HG03439 (cell line): ENCODE results near the gene ADD1.
"Not testable (repeated sequence)": the region's sequence is repeated elsewhere in the genome, so short reads cannot be mapped to it uniquely, and the experiment has no call there.

Source experiments
- ATAC-seq: cut with Tn5 transposase; IDR thresholded peaks from one replicate; pipeline ENCODE4 v1.9.1; 2021; ENCODE audit warnings: mild to moderate bottlenecking, moderate library complexity; ENCODE audit not compliant: unreplicated experiment

Gene ADD1

DNA sequence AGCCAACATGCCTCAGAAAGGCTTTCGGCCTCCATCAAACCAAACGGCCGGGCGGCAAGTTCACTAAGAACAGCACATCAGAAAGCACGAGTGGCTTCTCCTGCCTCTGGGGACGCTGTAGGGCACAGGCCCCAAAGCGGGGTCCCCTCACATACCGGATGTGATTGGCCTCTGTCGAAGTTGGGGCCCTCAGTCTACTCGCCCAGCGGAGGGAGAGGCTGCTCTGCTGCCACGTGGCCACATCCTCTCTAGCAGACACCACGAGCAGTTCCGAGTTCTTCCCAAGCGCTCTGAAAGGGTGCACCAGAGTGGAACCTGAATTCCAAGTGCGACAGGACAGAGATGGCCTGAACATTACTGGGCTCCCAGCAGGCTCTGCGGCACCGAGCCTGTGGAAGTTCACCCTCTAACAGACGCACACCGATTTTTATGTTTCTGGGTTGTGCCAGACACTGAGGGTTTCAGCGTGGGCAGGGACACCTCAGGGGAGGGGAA is 98.4 kb downstream of the ADD1 start:
- ATAC-seq = no peak

DNA sequence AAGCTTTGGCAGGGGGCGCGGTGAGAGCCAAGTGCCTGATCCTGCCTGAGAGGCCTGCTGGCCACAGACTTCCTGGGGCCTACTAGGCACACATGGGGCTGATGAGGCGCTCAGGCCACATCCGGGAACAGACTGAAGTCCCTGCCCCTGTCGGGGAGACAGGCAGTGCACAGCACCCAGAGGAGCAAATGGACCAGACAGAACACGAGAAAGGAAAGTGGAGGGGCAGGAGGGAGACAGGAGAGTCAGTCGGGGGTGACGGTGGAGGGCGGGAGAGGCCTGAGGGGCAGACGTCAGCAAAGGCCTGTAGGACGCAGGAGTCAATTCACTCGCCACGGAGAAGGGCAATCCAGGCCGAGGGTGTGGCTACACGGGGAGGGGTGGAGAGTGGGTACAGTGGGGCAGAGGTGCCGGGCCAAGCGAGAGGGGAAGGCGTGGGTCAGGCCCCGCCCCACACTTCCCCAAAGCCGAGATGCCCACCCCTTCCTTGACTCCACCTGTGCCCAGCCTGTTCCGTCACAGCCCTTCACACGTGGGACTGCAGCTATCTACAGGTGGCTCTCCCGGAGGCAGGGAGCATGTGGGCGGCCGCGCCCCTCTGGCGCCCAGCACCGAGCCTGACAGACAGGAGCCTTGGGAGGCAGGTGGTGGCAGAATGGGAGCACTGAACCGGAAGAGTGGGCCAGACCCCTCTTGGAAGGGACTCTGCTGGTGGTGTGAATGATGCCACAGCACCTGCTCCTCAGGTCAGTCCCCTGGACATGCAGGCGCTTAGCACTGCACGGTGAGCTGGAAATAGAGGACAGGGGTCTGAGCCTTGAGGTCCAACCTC is 99.1 kb downstream of the ADD1 start:
- ATAC-seq = no peak

DNA sequence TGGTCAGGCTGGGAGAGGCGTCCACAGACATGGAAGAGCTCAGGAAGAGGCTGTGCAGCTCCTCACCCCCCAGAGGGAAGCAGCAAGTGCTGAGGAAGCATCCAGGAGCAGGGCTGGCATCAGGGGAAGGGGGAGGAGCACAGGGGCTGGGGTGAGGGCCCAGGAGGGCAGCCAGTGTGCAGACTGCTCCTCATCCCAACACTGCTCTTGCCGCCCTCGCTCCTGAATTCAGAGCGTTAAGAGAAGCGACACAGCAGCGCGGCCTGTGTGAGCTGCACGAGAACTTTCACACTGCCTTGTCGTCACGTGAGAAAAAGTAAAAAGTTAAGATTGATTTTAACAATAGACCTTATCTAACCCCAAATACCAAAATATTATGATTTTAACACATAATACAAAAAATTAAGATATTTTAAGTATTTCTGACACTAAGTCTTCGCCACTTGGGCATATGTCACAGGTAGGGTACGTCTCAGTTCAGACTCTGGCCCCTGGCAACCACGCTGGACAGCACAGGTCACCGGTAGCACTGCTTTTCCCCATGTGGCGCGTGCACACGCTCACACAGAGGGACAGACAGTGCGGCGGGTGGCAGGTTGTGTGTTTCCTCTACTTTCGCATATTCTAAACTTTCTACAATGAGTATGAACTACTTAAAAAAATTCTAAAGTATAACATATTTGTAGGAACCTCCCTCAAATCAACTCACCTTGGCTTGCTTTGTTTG is 99.9 kb downstream of the ADD1 start:
- ATAC-seq = no peak

DNA sequence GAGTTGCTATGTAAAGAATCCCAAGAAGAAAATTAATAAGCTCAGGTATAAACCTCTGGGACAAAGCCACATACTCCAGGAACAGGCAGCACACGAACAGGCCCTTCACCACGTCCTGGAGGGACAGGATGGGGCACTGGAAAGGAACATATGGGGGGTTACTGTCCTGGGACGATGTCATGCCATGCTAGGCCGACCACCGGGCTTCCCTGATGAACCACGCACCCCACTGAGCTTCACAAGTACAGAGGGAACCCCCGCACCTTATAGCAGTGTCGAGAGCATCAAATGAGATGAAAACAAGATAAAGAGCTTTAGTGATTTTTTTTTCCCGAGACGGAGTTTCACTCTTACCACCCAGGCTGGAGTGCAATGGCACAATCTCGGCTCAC is 100.4 kb downstream of the ADD1 start:
- no peak for ATAC-seq

DNA sequence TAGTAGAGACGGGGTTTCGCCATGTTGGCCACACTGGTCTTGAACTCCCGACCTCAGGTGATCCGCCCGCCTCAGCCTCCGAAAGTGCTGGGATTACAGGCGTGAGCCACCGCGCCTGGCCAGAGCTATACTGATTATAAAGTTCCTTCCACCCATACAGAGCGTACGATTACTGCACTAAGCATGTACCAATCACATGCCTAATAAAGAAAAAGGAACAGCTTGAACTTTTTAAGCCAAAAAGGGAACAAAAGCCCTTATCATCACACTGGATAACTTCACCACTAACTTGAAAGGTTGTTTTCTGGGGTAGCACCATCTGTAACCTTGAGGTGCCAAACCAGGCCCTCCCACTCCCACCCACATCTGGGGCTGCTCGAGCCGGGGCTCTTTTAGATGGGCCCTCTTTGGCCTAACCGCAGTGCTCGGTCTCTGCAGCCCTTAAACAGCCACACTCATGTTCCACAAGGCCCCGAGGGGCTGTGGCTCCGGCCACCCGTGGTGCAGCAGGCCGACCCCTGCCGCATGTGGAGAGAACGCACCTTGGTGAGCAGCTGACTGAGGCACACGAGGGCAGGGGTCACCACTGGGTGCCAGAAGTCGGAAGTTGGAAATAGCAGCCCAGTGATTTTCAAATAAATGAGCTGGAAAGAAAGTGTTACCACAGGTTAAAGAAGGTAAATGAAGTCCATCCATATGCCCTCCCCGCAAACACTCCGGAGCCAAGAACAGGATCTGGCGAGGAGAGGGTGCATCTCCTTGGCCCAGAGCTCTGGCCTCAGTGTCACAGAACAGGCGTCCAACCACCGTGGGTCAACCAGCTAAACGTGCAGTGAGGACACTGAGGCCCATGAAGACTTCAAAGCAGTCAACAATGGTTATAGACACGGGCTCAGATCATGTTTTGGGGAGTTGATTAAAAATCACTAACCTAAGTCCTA is 101.2 kb downstream of the ADD1 start:
- no peak for ATAC-seq

DNA sequence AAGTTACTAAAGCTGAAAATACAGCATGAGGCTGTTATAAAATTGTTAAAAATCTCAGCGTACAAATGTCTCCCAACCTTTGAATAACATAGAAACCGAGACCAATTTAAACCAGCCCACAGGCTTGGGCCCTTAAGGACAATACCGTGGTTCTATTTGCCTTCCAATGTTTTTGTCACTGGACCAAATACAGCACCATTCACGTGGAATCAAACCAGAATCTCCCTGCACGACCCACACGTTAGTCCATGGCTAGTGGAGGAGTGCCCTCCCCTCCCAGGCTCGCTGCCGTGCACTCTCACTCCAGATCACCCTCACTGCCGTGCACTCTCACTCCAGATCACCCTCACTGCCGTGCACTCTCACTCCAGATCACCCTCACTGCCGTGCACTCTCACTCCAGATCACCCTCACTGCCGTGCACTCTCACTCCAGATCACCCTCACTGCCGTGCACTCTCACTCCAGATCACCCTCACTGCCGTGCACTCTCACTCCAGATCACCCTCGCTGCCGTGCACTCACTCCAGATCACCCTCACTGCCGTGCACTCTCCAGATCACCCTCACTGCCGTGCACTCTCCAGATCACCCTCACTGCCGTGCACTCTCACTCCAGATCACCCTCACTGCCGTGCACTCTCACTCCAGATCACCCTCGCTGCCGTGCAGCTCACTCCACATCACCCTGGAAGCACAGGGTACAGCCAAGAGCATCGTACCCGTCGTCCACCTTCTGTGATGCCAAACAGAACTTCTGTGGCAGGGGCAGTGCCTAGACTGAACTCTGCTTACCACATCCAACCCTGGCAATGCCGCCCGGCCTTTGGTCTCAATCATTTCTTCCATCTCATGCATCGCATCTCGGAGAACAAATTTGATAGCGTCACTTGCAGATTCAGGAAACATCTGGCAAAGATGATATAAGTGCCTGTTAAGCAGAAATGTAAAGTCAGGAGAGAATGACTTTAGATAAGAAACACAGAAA is 102.3 kb downstream of the ADD1 start:
- ATAC-seq = not testable (repeated sequence)

DNA sequence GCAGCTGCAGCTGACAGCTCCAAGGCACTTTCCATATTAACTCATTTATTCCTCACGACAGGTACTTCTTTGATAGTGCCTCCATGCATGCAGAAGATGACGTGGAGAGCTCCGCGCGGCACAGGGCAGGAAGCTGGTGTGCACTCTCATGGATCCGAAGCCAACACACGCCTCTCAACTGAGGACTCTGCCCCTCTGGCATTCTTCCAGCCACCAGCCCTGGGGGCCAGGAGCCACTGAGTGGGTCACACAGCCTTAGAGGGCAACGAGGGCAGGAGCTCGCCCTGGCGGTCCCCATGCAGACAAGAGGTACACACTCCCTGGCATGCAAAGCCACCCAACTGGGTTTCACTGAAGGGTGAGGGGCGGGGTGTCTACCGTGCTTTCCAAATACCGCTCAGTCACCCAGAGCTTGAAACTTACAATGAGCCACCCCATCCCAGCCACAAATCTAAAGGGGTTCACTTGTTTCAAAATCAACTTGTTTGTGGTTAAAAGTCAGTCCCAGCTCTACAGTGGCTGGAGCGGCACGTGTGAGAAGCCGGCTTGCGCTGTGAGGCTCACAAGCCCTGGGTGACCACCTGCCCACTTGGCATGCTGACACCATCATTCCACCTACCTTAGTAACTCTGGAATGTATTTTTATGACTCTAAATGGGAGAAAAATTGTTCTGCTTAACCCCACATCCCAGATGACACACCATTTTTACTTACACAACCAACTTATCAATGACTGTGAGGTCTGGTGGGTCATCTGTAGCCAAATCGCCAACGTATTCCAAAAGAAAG is 103.4 kb downstream of the ADD1 start:
- ATAC-seq = no peak

DNA sequence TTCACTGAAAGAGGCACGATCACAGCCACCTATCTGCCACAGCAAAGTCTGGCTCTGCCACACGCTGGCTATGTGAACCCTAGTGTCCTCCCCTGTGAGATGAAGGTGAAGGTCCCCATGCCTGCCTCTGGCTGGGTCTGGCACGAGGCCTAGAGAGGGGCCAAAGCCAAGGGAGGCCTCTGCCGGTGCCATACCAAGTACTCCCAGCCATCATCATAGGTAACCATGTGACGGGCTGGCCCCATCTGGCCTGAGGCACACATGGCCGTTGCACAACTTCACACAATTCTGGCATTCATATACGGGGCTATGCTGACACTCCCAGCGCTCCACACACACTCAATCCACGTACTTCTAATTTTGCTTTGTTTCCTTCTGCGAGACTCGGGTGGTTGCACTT is 104.3 kb downstream of the ADD1 start:
- ATAC-seq = no peak

DNA sequence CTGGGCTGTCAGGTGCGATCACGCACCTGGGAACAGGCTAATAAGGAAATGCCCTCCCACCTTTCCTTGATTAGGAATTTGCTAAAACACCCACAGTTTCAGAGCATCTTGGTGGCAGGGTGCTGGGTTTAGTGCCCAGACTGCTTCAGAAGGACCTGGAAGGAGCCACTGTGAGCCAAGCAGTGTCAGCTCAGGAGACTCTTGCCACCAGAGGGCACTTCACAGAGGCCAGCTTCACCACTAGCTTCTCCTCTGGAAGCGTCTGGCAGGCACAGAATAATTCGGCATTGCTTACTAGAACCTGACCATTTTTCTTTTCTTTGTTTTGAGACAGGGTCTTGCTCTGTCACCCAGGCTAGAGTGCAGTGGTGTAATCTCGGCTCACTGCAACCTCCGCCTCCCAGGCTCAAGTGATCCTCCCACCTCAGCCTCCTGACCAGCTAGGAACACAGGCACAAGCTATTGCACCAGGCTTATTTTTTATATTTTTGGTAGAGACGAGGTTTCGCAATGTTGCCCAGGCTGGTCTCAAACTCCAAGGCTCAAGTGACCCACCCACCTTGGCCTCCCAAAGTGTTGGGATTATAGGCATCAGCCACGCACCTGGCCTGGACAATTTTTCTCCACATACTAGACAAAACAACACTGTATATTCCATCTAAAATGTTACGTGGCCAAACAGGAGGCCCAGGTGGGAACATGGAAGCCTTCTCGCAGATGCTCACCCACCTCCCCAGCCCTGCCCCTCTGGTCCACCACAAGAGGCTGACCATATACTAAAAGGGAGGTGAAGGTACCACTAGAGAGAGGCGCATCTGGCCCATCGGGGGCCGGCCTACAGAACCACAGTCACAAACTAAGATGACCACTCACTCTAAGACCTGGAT is 105.5 kb downstream of the ADD1 start:
- ATAC-seq = no peak

DNA sequence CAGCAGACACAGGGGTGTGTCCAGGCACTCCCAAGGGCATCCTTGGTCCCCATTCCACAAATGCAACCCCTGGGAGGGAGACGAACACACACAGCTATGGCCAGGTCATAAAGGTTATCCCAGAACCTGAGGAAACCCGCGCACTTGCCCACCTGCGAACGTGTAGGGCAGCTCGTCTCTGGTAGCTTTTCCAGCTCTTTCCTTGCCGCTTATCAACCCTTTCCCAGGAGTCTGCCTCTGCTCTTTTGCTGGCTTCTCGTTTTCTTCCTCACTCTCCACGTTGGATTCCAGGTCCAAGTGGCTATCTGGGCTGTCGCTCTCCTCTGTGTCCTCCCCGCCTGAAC is 106.1 kb downstream of the ADD1 start:
- no peak for ATAC-seq

DNA sequence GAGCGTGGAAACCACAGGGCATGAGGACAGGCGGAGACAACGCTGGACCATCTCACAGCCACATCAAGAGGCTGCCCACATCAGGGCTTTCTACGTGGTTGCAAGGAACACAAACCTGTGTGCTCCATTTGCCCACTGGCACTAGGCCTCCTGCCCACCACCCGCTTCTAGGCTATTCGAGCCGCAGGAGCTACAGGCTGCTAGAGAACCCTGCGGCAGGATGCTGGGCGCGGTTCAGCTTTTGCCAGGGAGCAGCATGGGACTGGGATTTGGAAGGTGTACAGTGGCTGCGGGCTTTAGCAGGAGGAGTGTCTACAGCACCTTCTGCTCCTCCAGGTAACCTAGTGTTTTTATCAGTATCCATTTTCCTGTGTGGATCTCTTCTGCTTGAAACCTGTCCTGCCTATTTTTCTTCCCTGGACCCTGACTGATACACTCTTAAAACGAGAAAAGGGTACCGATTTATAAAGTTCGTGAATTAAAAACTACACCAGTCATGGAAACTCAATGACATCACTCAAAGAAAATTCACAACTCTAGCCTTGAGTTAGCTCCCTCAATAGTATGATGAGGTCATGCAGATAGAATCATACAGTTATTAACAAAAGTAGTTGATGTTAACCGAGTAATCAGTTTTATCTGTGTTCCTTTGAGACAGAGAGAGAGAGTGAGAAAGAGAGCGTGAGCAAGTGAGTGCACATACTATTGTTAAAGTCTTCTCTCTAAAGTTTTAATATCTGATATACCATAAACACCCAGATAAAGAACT is 106.8 kb downstream of the ADD1 start:
- no peak for ATAC-seq

DNA sequence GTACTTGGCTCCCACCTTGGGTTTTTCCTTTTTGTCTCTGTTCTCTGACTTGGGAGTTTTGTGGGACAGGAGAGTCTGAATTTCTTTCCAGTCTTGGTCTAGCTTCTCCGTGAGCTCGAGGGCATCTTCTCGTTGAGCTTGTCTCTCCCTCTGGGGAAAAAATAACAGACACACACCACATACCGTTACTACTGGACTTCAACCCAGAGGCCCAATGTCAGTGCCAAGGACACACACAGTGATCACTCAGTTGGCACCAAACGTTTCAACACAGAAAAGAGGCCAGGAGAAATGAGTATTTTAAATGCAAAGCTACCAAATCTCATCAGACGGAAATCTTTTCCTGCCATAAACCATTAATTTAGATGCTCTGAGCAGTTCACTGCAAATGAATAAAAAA is 109.9 kb downstream of the ADD1 start:
- no peak for ATAC-seq

DNA sequence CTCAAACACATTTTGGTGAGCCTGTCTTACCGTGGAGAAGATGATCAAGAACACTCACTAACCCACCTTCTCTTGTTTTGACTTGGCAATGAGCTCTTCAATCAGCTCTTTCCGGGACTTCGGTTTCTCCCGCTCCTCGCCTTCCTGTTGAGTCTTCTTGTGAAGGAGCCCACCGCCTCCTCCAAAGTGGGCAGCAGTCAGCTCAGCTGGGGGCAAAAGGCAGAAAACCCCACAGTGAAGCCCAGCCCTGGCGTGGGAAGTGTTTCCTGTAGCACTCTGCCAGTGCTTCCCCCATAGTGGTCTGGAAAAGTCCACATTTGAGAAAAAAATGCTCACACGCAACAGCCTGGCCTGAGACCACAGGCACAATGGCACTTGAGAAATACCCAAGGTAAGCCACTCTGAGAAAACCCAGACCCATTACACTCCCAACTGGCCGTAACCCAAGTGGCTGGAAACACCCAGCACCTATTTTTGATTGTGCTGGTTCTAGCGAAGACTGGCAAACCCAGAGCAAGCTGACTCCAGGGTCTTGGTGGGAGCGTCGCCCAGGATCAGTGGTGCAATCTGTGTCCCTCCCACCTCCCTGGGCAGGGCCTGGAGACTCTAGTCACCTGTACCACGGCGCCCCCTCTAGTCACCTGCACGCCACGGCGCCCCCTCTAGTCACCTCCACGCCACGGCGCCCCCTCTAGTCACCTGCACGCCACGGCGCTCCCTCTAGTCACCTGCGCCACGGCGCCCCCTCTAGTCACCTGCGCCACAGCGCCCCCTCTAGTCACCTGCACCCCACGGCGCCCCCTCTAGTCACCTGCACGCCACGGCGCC is 110.9 kb downstream of the ADD1 start:
- ATAC-seq = peak; percentile 57

DNA sequence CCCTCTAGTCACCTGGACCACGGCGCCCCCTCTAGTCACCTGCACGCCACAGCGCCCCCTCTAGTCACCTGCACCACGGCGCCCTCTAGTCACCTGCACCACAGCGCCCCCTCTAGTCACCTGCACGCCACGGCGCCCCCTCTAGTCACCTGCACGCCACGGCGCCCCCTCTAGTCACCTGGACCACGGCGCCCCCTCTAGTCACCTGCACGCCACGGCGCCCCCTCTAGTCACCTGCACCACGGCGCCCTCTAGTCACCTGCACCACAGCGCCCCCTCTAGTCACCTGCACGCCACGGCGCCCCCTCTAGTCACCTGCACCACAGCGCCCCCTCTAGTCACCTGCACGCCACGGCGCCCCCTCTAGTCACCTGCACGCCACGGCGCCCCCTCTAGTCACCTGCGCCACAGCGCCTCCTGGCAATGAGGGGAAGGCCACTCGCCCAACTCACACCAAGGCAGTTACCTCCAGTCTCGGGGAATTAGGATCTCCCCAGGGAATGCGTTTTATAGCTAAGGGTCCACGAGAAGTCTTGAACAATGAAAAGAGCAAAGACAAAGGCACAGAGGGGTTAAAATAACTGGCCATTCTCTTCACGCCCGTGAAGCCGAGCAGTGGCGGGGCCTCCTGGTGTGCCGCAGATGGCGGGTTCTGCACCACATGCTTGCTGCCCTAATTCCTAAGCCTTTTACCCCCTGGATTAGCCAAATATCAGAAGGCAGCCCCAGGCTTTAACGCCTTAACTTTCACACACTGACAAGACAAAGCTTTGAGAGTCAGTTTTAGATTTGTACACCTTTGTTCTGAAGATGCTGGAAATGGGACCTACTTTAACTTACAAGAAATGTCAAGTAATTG is 111.8 kb downstream of the ADD1 start:
- ATAC-seq = not testable (repeated sequence)

DNA sequence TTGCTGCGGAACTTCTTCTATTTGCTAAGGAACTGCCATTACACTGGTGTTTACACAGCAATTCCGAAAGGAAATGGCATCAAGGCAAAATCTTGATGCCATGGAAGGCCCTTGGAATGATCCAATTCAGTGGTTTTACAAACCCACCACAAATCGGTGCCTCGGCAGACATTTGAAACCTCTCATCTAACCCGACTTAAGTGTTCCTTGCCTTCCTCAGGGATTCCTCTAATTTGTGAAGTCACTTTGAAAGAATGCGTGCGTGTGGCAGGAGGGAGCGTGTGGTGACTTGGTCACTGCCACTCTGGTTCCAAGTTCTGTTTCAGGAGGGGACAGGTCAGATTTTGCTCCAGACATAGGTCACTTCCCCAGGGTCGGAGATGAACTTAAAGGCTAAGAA is 114.8 kb downstream of the ADD1 start:
- no peak for ATAC-seq

DNA sequence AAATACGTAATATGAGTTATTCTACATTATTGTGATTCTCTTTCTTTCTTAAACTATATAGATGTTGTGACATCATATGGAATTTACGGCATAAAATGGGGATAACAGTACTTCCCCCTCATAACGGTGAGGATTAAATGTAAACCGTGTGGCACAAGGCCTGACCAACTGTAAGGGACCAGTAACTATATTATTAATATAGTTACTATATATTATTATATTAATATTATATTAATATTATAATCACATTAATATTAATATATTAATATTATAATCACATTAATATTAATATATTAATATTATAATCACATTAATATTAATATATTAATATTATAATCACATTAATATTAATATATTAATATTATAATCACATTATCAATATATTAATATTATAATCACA is 116.8 kb downstream of the ADD1 start:
- ATAC-seq = not testable (repeated sequence)
